ENCODE data around the gene TTC28. TPM values are rescaled to one million over a fixed set of nuclear protein-coding genes. Genes with fewer than 3 reads are reported as not detected.
"Not testable (repeated sequence)": the region's sequence is repeated elsewhere in the genome, so short reads cannot be mapped to it uniquely, and the experiment has no call there.

The TTC28 gene
- total RNA-seq, 1 experiment from 2014 or later, result not detected

DNA sequence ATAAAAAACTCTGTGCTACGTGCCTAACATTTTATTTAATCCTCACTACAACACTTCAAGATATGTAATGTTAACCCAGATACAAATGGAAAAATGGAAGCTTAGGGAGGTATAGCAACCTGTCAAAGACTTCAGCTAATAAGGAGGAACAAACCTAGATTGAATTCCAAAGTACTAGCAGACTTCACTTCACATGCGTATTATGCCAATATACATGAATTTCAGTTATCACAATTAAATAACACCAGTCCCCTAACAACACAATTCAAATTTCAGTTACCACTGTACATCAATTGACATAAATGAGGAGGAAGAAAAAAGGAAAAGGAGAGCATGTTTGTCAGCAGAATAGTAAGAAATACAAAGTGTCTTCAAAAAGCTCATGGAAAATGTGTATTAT lies 60.4 kb downstream of the TTC28 start:
- Mint-ChIP-seq H3K36me3 (ENCODE audit: insufficient read depth, unreplicated experiment) (no peaks in the 10 kb centered on the region), H3K27me3 (ENCODE audit: insufficient read depth, unreplicated experiment) (peaks cover 40% of the 10 kb centered on the region), H3K4me3 (ENCODE audit: unreplicated experiment) (no peak overlapping the region), H3K27ac (ENCODE audit: low read depth, unreplicated experiment) (no peak overlapping the region), H3K4me1 (ENCODE audit: insufficient read depth, unreplicated experiment) (no peaks in the 10 kb centered on the region), H3K9me3 (ENCODE audit: unreplicated experiment) (no peaks in the 10 kb centered on the region)
- ChIA-PET POLR2A (no interaction called here), CTCF (interaction anchor here (1.2 to 1.4 kb wide), 3 partner anchors 18 to 599 kb away, joined by 3 to 6 read pairs (median 4); no protein-coding TSS in a partner anchor)
- no peak for DNase-seq (ENCODE audit: unreplicated experiment)
- intact Hi-C loops (cut with micrococcal nuclease), result no loop called here
- no TSS peak for BruUV-seq (replicated peaks)
- no peak for TF ChIP-seq CTCF (IDR thresholded peaks at IDR 0.05; ENCODE audit: unreplicated experiment)

DNA sequence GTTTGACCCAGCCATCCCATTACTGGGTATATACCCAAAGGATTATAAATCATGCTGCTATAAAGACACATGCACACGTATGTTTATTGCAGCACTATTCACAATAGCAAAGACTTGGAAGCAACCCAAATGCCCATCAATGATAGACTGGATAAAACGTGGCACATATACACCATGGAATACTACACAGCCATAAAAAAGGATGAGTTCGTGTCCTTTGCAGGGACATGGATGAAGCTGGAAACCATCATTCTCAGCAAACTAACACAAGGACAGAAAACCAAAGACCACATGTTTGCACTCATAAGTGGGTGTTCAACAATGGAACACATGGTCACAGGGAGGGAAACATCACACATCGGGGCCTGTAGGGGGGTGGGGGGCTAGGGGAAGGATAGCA lies 64.2 kb downstream of the TTC28 start:
- H3K27ac Mint-ChIP-seq (ENCODE audit: low read depth, unreplicated experiment); BruUV-seq (replicated peaks); intact Hi-C loops (cut with micrococcal nuclease); H3K36me3 Mint-ChIP-seq (ENCODE audit: insufficient read depth, unreplicated experiment); H3K9me3 Mint-ChIP-seq (ENCODE audit: unreplicated experiment); H3K4me1 Mint-ChIP-seq (ENCODE audit: insufficient read depth, unreplicated experiment); POLR2A ChIA-PET; H3K4me3 Mint-ChIP-seq (ENCODE audit: unreplicated experiment); DNase-seq (ENCODE audit: unreplicated experiment); CTCF ChIA-PET: not testable (repeated sequence)
- H3K27me3 Mint-ChIP-seq (ENCODE audit: insufficient read depth, unreplicated experiment), result peaks cover 42% of the 10 kb centered on the region

DNA sequence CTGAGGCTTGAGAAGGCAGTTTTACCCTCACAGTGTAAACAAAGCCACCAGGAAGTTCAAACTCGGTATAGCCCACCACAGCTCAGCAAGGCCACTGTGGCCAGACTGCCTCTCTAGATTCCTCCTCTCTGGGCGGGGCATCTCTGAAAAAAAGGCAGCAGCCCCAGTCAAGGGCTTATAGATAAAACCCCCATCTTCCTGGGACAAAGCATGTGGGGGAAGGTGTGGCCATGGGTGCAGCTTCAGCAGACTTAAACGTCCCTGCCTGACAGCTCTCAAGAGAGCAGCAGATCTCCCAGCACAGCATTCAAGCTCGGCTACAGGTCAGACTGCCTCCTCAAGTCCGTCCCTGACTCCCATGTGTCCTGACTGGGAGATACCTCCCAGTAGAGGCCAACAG lies 69.7 kb downstream of the TTC28 start:
- Mint-ChIP-seq H3K27me3 (ENCODE audit: insufficient read depth, unreplicated experiment) (peaks cover 62% of the 10 kb centered on the region), H3K4me3 (ENCODE audit: unreplicated experiment) (no peak overlapping the region), H3K4me1 (ENCODE audit: insufficient read depth, unreplicated experiment) (no peaks in the 10 kb centered on the region), H3K9me3 (ENCODE audit: unreplicated experiment) (no peaks in the 10 kb centered on the region), H3K36me3 (ENCODE audit: insufficient read depth, unreplicated experiment) (no peaks in the 10 kb centered on the region), H3K27ac (ENCODE audit: low read depth, unreplicated experiment) (no peak overlapping the region)
- DNase-seq (ENCODE audit: unreplicated experiment), result no peak
- CTCF ChIA-PET, result interaction anchor here (0.6 to 1.6 kb wide), 2 partner anchors 9 to 122 kb away, joined by 3 to 7 read pairs; no protein-coding TSS in a partner anchor
- TF ChIP-seq CTCF (IDR thresholded peaks at IDR 0.05; ENCODE audit: unreplicated experiment), result no peak
- POLR2A ChIA-PET, result no interaction called here
- intact Hi-C loops (cut with micrococcal nuclease), result loop anchor here (10.0 kb wide), 1 partner anchor 545 kb away; no protein-coding TSS in a partner anchor
- no TSS peak for BruUV-seq (replicated peaks)

DNA sequence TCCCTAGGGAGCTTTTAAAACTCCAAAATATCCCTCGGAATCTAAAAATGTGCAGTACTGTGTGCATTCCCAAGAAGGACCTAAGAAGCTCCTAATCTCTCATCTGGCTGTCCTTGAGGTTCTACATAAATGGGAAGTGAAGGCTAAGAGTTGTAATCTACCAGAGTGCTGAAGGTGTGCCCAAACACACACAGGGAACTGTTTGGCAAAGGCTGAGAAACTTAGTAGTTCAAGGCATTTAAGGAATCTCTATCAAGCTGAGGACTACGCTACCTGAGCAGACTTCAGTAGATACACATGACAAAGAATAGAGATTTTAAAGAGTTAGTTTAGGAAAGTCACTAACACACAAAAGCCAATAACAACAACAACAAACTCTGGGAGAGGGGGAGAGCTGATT lies 71.1 kb downstream of the TTC28 start:
- intact Hi-C loops (cut with micrococcal nuclease), result loop anchor here (10.0 kb wide), 1 partner anchor 546 kb away; no protein-coding TSS in a partner anchor
- Mint-ChIP-seq H3K4me1 (ENCODE audit: insufficient read depth, unreplicated experiment) (no peaks in the 10 kb centered on the region), H3K27me3 (ENCODE audit: insufficient read depth, unreplicated experiment) (peaks cover 51% of the 10 kb centered on the region), H3K36me3 (ENCODE audit: insufficient read depth, unreplicated experiment) (no peaks in the 10 kb centered on the region), H3K9me3 (ENCODE audit: unreplicated experiment) (no peaks in the 10 kb centered on the region), H3K27ac (ENCODE audit: low read depth, unreplicated experiment) (no peak overlapping the region), H3K4me3 (ENCODE audit: unreplicated experiment) (no peak overlapping the region)
- POLR2A ChIA-PET, result no interaction called here
- DNase-seq (ENCODE audit: unreplicated experiment), result no peak
- BruUV-seq (replicated peaks), result no TSS peak
- CTCF ChIA-PET, result interaction anchor here (0.5 to 2.2 kb wide), 5 partner anchors 54 to 637 kb away, joined by 3 to 9 read pairs (median 5); no protein-coding TSS in a partner anchor
- no peak for TF ChIP-seq CTCF (IDR thresholded peaks at IDR 0.05; ENCODE audit: unreplicated experiment)

DNA sequence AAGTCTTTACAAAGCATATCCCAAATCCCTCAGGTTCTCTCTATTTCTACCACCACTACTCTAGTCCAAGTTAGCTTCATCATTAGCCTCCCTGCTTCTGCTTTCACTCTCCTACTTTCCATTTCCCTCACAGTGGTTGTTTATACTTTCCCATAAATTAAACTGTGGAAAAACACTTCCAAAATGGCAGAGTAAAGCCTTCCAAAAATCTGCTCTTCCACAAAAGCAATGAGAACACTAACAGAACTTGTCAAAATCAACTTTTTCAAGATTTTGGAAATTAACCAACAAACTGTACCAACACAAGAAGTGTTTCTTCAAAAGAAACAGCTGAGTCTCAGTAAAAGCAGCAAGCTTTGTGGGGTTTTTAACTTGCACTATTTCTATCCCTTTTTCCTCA lies 71.8 kb downstream of the TTC28 start:
- H3K27me3 Mint-ChIP-seq (ENCODE audit: insufficient read depth, unreplicated experiment), result peaks cover 44% of the 10 kb centered on the region
- BruUV-seq (replicated peaks), result no TSS peak

More for the DNA sequence above, 71.8 kb downstream of the TTC28 start:
- intact Hi-C loops (cut with micrococcal nuclease), result loop anchor here (10.0 kb wide), 1 partner anchor 547 kb away; no protein-coding TSS in a partner anchor
- Mint-ChIP-seq H3K36me3 (ENCODE audit: insufficient read depth, unreplicated experiment) (no peaks in the 10 kb centered on the region), H3K9me3 (ENCODE audit: unreplicated experiment) (no peaks in the 10 kb centered on the region), H3K27ac (ENCODE audit: low read depth, unreplicated experiment) (no peak overlapping the region), H3K4me3 (ENCODE audit: unreplicated experiment) (no peak overlapping the region), H3K4me1 (ENCODE audit: insufficient read depth, unreplicated experiment) (no peaks in the 10 kb centered on the region)
- DNase-seq (ENCODE audit: unreplicated experiment), result no peak
- CTCF ChIA-PET, result interaction anchor here (0.7 to 2.2 kb wide), 6 partner anchors 221 to 638 kb away, joined by 3 to 9 read pairs (median 4); no protein-coding TSS in a partner anchor
- POLR2A ChIA-PET, result no interaction called here
- TF ChIP-seq CTCF (IDR thresholded peaks at IDR 0.05; ENCODE audit: unreplicated experiment), result no peak
